Measurements from ENCODE around the gene C20orf204.
"Not testable (repeated sequence)": the region's sequence is repeated elsewhere in the genome, so short reads cannot be mapped to it uniquely, and the experiment has no call there.

The C20orf204 gene

DNA sequence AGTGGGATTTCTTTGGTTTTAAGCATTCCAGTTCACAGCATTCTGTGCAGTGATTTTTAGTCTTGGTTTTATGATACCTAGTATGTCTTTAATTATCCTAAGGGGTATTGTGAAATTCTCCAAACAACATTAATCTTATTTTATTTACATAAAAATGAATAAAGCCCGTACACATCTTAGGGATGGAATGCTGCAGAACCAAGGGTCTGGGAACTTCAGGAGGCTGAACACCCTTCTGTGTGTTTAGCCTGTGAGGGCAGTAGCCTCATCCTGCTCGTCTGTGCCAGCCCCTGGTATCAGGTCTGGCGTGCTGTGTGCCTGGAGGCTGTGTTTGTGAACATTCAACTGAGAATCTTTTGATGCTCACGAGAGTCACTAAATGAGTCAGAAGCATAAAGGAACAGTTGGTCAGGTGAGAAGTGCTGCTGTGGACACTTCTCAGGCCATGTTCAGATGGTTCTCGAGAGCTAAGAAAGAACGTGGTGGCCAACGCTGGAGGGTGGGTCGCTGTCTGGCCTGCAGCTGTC lies 25.2 kb upstream of the C20orf204 start:
- no peak overlapping the region for H3K9ac ChIP-seq (ENCODE audit: insufficient read length)
- H3K27ac ChIP-seq, result peak overlapping the region; percentile 62; the same call in 1 of the 2 replicates
- TF ChIP-seq FOXP2 (optimal IDR thresholded peaks at IDR 0.05; ENCODE audit: control extremely low read depth, extremely low read length, insufficient read depth) (no peak), EZH2 (IDR thresholded peaks at IDR 0.05) (no peak), POLR2AphosphoS5 (IDR thresholded peaks at IDR 0.05; ENCODE audit: borderline replicate concordance, low read depth, low read length) (no peak)
- H3K4me3 ChIP-seq, result no peak overlapping the region
- H3K9me3 ChIP-seq (ENCODE audit: low read depth, low read length), result no peaks in the 10 kb centered on the region
- DNase-seq (ENCODE audit: low read depth, low spot score), result no peak
- H3K36me3 ChIP-seq (ENCODE audit: insufficient read depth, low read length), result peaks cover 64% of the 10 kb centered on the region

GRCh38 chr20:64011366-64011779 lies 24.6 kb upstream of the C20orf204 start:
- Histone ChIP-seq H3K27ac (no peak overlapping the region), H3K9me3 (ENCODE audit: low read depth, low read length) (no peaks in the 10 kb centered on the region), H3K36me3 (ENCODE audit: insufficient read depth, low read length) (peaks cover 66% of the 10 kb centered on the region), H3K9ac (ENCODE audit: insufficient read length) (no peak overlapping the region), H3K4me3 (no peak overlapping the region)
- TF ChIP-seq POLR2AphosphoS5 (IDR thresholded peaks at IDR 0.05; ENCODE audit: borderline replicate concordance, low read depth, low read length), result no peak
- TF ChIP-seq FOXP2 (optimal IDR thresholded peaks at IDR 0.05; ENCODE audit: control extremely low read depth, extremely low read length, insufficient read depth), result no peak
- TF ChIP-seq EZH2 (IDR thresholded peaks at IDR 0.05), result no peak
- DNase-seq (ENCODE audit: low read depth, low spot score), result no peak

- peaks cover 65% of the 10 kb centered on the region for H3K36me3 ChIP-seq (ENCODE audit: insufficient read depth, low read length)
- H3K9ac ChIP-seq (ENCODE audit: insufficient read length); H3K4me3 ChIP-seq; H3K27ac ChIP-seq; H3K9me3 ChIP-seq (ENCODE audit: low read depth, low read length); DNase-seq (ENCODE audit: low read depth, low spot score): not testable (repeated sequence)
These were observed 23.4 kb upstream of the C20orf204 start for GRCh38 chr20:64012385-64013154.

GRCh38 chr20:64015635-64016034 lies 20.3 kb upstream of the C20orf204 start:
- Histone ChIP-seq H3K4me3 (no peak overlapping the region), H3K36me3 (ENCODE audit: insufficient read depth, low read length) (peaks cover 63% of the 10 kb centered on the region)
- TF ChIP-seq POLR2AphosphoS5 (IDR thresholded peaks at IDR 0.05; ENCODE audit: borderline replicate concordance, low read depth, low read length) (no peak), EZH2 (IDR thresholded peaks at IDR 0.05) (no peak), FOXP2 (optimal IDR thresholded peaks at IDR 0.05; ENCODE audit: control extremely low read depth, extremely low read length, insufficient read depth) (no peak)

DNA sequence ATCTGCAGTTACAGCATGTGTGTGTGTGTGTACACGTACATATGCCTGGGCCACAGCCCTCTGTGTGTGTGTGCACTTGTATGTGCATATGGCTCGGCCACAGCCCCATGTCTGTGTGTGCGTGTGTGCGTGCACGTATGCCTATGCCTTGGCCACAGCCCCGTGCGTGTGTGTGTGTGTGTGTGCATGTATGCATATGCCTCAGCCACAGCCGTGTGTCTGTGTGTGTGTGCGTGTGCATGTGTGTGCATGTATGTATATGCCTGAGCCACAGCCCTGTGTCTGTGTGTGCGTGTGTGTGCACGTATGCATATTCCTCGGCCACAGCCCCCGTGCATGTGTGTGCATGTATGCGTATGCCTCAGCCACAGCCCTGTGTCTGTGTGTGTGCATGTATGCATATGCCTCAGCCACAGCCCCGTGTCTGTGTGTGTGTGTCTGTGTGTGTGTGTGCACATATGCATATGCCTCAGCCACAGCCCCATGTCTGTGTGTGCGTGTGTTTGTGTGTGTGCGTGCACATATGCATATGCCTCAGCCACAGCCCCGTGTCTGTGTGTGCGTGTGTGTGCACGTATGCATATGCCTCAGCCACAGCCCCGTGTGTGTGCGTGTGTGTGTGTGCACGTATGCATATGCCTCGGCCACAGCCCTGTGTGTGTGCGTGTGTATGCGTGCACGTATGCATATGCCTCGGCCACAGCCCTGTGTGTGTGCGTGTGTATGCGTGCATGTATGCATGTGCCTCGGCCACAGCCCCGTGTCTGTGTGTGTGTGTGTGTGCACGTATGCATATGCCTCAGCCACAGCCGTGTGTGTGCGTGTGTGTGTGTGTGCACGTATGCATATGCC lies 14.6 kb upstream of the C20orf204 start:
- Histone ChIP-seq H3K4me3 (no peak overlapping the region), H3K9ac (ENCODE audit: insufficient read length) (no peak overlapping the region), H3K36me3 (ENCODE audit: insufficient read depth, low read length) (peaks cover 69% of the 10 kb centered on the region), H3K27ac (no peak overlapping the region), H3K9me3 (ENCODE audit: low read depth, low read length) (no peaks in the 10 kb centered on the region)
- no peak for DNase-seq (ENCODE audit: low read depth, low spot score)
- no peak for TF ChIP-seq EZH2 (IDR thresholded peaks at IDR 0.05)
- no peak for TF ChIP-seq POLR2AphosphoS5 (IDR thresholded peaks at IDR 0.05; ENCODE audit: borderline replicate concordance, low read depth, low read length)
- no peak for TF ChIP-seq FOXP2 (optimal IDR thresholded peaks at IDR 0.05; ENCODE audit: control extremely low read depth, extremely low read length, insufficient read depth)

More at GRCh38 chr20:64015635-64016034, 20.3 kb upstream of the C20orf204 start:
- Histone ChIP-seq H3K9ac (ENCODE audit: insufficient read length) (no peak overlapping the region), H3K9me3 (ENCODE audit: low read depth, low read length) (no peaks in the 10 kb centered on the region), H3K27ac (no peak overlapping the region)
- DNase-seq (ENCODE audit: low read depth, low spot score), result no peak

- Histone ChIP-seq H3K27ac (no peak overlapping the region), H3K9ac (ENCODE audit: insufficient read length) (no peak overlapping the region), H3K4me3 (no peak overlapping the region), H3K36me3 (ENCODE audit: insufficient read depth, low read length) (peaks cover 76% of the 10 kb centered on the region; the same call in 1 of the 2 replicates), H3K9me3 (ENCODE audit: low read depth, low read length) (no peaks in the 10 kb centered on the region)
- DNase-seq (ENCODE audit: low read depth, low spot score), result no peak
- TF ChIP-seq FOXP2 (optimal IDR thresholded peaks at IDR 0.05; ENCODE audit: control extremely low read depth, extremely low read length, insufficient read depth) (no peak), POLR2AphosphoS5 (IDR thresholded peaks at IDR 0.05; ENCODE audit: borderline replicate concordance, low read depth, low read length) (no peak), EZH2 (IDR thresholded peaks at IDR 0.05) (no peak)
These were observed 13.2 kb upstream of the C20orf204 start for GRCh38 chr20:64022671-64023360.

GRCh38 chr20:64023361-64024140 lies 12.4 kb upstream of the C20orf204 start:
- Histone ChIP-seq H3K27ac (no peak overlapping the region), H3K4me3 (no peak overlapping the region), H3K9ac (ENCODE audit: insufficient read length) (no peak overlapping the region), H3K9me3 (ENCODE audit: low read depth, low read length) (no peaks in the 10 kb centered on the region), H3K36me3 (ENCODE audit: insufficient read depth, low read length) (peaks cover 77% of the 10 kb centered on the region; the same call in 1 of the 2 replicates)
- DNase-seq (ENCODE audit: low read depth, low spot score), result no peak
- TF ChIP-seq FOXP2 (optimal IDR thresholded peaks at IDR 0.05; ENCODE audit: control extremely low read depth, extremely low read length, insufficient read depth), result no peak
- no peak for TF ChIP-seq EZH2 (IDR thresholded peaks at IDR 0.05)
- TF ChIP-seq POLR2AphosphoS5 (IDR thresholded peaks at IDR 0.05; ENCODE audit: borderline replicate concordance, low read depth, low read length), result no peak
